Placental pericyte (primary cell): ENCODE measurements around the gene RMI1. TPM values are rescaled to one million over a fixed set of nuclear protein-coding genes. Genes with fewer than 3 reads are reported as not detected.

Experiments used
- small RNA-seq: library from RNA; depleted of rRNA; stranded (forward); fragments of <200 nt; gene quantifications from one replicate; pipeline ENCODE3, GENCODE V24; 2012; ENCODE audit warnings: low replicate concordance
- total RNA-seq: library from RNA; depleted of rRNA; stranded (reverse); fragments of >200 nt; gene quantifications from 2 replicates; pipeline ENCODE4 v1.2.3, GENCODE V29; 2012

The RMI1 gene
- total RNA-seq = 3.3 and 11.2 TPM in 2 replicates

GRCh38 chr9:83980395-83981125, at the start of gene RMI1:
TSS of gene RMI1 (plus strand) at chr9:83980805. CDS start at chr9:84000987, 20,182 bp downstream.

GRCh38 chr9:83979812-83980394, 702 bp upstream of the RMI1 start, which contains the start of gene HNRNPK:
TSS of gene HNRNPK (minus strand) at chr9:83980215. CDS start at chr9:83978252, 1,963 bp downstream.

Small RNAs within 50 kb of the gene (small RNA-seq; reads per million reads assigned to genes)
- gene RF00019 = not detected

Other genes with a start within 250 kb of the RMI1 start
- 0.29 and 2.6 TPM in 2 replicates for gene GKAP1, start 163.0 kb upstream of the RMI1 start, total RNA-seq
- gene KIF27, start 59.4 kb upstream of the RMI1 start, total RNA-seq = 3.1 and 4.4 TPM in 2 replicates
- gene HNRNPK, start 590 bp upstream of the RMI1 start, total RNA-seq = 472 and 571 TPM in 2 replicates